AG08396 (cell line): ENCODE measurements around the gene NIN.

ENCODE experiments used
- DNase-seq: peaks from one replicate; pipeline ENCODE4 v3.0.0; 2012; ENCODE audit warnings: low spot score, mixed read lengths

The NIN gene, protein sequence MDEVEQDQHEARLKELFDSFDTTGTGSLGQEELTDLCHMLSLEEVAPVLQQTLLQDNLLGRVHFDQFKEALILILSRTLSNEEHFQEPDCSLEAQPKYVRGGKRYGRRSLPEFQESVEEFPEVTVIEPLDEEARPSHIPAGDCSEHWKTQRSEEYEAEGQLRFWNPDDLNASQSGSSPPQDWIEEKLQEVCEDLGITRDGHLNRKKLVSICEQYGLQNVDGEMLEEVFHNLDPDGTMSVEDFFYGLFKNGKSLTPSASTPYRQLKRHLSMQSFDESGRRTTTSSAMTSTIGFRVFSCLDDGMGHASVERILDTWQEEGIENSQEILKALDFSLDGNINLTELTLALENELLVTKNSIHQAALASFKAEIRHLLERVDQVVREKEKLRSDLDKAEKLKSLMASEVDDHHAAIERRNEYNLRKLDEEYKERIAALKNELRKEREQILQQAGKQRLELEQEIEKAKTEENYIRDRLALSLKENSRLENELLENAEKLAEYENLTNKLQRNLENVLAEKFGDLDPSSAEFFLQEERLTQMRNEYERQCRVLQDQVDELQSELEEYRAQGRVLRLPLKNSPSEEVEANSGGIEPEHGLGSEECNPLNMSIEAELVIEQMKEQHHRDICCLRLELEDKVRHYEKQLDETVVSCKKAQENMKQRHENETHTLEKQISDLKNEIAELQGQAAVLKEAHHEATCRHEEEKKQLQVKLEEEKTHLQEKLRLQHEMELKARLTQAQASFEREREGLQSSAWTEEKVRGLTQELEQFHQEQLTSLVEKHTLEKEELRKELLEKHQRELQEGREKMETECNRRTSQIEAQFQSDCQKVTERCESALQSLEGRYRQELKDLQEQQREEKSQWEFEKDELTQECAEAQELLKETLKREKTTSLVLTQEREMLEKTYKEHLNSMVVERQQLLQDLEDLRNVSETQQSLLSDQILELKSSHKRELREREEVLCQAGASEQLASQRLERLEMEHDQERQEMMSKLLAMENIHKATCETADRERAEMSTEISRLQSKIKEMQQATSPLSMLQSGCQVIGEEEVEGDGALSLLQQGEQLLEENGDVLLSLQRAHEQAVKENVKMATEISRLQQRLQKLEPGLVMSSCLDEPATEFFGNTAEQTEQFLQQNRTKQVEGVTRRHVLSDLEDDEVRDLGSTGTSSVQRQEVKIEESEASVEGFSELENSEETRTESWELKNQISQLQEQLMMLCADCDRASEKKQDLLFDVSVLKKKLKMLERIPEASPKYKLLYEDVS (N-terminal part only)

DNA sequence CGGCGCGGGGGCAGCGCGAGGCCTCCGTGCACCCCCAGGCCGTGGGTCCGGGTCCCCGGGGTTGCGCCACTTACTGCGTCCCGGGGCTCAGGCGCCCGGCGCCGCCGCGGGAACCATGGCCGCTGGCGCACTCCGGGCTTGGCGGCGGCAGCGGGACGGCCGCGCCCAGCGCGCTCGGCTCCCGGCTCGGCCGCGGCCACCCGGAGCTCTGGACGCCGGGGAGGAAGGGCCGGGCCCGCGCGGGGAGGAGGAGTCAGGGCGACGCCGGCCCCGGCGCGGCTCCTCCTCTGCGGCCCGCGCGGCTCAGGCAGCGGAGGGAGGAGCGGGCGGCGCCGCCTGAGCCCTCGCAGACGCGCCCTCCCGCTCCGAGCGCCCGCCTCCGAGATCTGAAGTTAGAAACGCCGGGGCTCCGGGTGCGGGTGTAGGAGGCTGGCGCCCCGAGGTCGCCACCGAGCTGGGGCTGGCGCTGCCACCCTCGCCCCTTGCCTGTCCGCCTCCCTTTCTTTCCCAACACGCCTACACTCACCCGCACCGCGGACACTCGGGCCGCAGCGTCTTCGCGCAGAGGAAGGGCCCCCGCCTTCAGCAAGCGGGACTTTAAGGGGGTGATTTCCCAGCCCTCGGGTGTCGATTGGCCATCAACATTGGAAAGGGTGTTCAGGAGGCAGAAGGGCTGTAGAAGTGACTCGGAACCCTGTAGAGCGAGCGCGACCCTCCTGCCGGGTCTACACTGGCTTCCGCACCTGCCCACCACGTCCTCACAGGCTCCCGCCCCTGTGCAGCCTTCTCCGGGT, at the start of gene NIN:
TSS of gene NIN (minus strand) at position 231 of the 794 bp plus-strand sequence. CDS start 9,106 bp downstream, outside the sequence.
- peak; percentile 93 for DNase-seq

DNA sequence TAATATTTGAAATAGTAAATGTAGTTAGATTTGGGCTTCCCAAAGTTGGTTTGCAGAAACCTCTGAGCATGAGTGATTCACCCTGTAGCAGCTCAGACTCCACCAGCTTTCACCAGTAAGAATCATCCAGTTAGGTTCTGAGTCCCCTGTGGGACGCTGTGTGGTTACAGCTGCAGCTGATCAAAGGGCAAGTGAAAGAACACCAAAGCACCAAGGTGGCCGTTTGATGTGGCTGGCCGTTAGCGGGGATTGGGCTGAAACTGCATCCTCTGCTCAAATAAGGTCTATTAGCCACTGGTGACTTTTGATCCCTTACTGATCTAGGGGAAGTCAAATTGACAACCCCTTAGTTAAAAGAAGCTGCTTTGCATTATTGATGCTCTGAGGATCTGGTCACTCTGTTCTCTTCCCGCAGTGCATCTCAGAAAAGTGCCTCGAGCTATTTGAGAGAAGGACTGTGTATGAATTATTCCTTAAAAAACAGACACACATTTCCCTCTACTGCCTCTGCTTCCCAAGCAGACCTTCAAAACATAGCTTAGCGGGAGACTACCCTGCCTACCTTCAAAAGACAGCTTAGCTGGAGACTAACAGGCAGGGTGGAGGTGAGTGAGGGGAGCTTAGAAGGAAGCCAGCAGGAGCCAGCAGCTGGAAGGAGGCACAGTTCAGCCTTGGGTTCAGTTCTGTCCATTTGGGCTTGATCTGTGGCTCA, 44.6 kb upstream of the NIN start:
- peak; percentile 42 for DNase-seq

DNA sequence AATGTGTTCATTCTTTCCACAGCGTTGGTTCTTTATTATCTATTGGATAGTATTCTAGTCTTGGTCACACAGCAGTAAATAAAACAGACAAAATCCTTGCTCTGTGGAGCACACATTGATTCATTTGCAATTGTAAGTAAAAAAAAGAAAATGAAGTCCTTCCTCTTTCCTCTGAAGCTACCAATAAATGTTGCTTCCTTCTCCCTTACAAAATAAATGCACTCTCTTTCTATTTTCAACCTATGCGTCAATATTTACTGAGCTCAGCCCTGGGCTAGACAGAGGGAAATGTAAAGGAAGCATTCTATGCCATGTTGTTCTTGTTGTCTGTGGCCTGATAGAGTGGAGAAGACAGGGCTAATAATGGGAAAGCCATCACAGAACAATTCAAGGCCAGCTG, 43.8 kb upstream of the NIN start:
- no peak for DNase-seq

DNA sequence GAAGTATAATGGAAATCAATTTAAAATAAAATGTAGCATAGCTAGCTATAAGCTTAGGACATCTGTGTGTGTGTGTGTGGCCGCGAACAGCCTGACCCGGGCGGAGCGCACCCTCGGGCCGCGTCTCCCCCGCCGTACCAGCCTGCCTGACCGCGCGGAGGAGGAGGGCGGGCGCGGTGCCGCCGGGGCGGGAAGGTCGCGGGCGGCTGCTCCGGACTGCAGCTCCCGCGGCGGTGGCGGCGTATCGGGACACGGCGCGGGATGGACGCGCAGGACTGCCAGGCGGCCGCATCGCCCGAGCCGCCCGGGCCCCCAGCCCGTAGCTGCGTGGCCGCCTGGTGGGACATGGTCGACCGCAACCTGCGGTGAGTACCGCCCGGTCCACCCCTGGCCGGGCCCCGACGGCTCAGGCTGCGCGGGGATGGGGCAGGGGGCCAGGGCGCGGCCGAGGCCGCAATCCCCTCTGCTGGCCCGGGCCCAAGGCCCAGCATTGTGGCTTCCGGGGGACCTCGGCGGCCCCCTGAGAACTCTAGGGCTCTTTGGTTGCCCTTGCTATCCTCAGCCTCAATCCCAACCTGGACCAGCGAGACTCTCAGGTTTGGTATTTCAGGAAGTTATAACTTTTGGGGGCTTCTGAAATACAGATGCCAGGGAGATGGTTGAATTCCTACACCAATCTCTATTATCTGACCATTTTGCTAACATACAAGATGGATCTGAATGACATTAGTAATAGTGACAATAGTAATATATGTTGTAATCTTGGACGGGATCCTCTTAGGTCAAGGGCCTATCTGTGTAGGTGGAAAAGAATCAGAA, 41.2 kb upstream of the NIN start, which contains the start of gene ABHD12B:
TSS of gene ABHD12B (plus strand) at position 140 of the 819 bp plus-strand sequence. CDS start at position 262, 122 bp downstream.
- DNase-seq, result peak; percentile 36

DNA sequence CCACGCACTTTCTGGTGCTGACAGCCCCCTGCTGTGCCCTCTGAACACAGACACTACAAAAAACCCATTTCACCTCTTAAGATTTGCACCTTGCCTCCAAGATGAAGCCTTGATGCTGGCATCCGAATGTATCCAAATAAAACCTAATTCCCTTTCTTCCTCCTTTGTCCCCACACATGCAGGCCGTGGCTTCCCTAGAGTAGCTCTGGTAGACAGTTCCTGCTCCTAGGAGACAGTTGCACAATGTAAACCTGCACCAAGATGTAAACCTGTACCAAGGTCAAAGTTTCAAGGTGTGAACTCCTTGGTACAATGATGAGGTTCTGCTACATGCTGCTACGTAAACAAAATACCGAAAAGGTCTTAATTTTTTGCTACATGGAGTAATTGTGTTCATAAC, 40.3 kb upstream of the NIN start:
- DNase-seq, result no peak

DNA sequence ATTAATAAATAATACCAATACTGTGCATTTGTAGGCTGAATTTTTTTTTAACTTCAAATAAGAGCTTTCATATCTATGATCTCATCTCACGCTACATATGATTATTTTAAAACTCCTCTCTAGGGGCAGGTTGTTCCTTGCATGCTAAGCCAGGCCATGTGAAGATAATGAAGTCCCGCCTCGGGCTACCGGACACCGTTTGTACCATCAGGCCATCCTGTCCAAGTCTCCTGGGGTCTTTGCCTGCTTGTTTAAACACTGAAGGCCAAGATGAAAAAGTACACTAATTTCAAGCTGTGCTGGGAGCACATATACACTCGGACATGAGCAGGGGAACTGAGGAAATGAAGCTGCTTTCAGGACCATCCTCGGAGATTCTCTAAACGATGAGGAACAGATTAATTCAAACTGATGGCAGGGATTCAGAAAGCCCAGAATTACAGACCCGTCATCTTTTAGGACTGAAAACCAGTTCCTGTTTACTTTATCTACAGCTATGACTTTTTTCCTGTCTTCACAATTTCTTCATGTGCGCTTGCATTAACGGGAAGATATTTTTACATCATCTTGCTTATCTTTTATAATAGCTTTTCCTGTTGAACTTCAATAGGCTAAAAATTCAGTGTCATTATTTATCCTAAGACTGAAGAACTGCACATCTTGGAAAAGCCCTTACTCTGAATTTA, 34.6 kb upstream of the NIN start:
- DNase-seq, result peak; percentile 48

DNA sequence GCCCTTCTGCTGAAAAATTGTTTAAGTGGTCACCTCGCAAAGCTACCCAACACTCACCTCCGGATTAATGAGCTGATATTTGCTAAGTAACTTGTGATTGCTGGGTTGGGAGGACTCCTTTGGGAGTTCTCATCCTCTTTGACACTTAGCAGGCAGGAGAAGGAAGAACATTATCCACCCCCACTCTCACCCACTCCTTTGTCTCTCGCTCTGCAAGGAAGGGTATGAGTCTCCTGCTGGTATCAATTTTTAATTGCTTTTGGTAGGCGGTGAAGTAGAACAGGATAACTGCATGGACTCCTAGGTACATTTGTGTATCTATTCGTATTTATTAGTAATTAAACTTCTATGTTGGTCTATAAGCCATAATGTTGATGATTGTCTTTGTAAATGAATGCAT, 34.0 kb upstream of the NIN start:
- DNase-seq, result no peak

DNA sequence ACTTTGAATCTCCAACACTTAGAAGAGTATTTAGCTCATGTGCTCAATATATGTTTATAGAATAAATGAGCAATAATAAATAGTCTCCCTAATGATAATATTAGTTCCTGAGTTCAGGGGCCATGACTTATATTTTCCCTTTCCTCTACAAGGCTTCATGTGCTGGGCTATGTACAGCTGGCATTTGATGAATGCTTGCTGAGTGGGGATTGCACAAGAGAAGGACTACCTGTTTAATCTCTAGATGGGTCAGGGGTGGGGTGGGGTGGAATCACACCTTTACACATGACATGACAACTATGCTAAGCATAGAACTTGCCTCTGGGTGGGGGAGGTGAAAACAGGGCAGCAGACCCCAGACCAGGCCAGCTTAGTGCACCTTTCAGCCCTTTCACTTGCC, 33.3 kb upstream of the NIN start:
- DNase-seq, result no peak

DNA sequence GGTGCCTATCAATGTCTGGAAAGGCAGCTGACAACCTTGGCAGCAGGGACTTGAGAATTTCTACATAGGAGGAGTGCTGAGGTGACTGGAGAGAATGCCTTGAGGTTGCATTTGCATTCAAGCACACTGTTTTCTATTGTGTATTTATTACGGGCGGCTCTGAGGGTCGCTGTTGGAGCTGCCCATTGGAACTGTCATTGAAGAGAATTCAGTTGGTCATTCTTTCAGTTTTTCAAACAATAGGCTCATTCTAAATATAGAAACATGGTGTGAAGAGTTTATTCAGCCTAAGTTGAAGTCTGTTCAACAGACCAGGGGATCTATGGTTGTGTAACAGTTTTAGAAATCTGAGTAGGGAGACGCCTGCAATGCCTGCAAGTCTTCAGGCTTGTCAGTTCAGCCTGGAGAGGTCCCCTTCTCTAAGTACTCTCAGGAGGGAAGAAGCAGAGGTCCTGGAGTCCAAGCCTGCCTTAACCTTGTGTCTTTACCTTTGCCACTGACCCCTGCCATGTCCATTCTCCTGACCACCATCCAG, 31.1 kb upstream of the NIN start:
- DNase-seq, result no peak

DNA sequence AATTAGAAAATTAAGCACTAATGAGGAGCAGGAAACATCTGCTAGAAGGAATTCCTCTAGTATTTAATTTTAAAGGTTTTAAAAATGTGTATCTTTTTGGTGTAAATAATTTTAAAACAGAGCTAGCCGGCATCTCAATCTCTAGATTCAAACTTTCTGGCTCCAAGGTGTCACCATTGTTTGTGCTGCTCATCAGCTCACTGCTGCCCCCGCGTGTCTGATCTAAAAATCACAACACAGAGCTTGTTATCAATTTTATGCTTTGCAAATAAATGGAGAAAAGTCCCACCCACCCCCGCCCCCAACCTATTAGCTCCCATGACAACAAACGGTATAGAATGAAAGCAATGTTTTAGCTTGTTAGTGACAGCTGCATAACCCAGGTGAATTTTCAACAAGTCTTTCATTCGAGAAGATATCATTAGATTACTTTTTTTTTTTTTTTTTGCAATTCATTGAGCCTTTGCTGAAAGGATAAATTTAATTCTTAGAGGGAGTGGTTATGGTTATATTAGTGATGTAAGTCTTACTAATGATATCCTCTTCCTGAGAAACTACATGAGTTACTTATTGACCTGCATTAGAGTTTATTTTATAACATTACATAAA, 29.6 kb upstream of the NIN start:
- DNase-seq, result peak; percentile 79

DNA sequence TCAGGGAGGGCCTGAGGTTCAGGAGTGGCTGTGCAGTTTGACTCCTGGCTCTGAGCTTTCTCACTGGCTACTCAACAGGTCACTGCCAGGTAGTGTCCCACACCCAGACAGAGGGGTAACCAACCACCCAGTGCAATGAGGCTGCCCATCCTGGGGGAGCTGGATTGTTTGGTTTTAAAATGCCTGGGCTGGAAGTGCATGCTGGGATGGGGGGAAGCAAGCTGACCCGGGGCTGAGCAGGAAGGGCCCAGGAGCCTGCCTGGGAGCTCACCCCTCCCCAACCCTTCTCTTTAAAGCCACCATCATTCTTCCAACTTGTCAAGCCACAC, 28.3 kb upstream of the NIN start:
- peak; percentile 14 for DNase-seq

DNA sequence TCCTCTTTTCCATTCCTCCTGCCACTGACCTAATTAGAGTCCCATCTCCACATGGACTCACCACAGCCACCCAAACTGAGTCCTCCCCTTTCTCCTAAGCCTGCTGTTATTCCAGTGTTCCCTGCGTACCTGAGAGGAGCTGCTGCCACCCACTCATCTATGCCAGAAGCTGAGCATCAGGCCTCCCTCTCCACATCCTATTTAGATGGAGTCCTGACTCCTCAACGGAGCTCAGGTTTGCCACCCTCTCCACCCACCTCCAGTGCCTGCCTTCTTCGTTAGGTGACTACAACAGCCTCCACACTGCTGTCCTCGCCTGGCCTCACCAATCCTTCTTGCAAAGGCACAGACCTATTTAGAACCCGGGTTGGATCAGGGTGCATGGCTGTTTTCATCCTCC, 25.7 kb upstream of the NIN start:
- no peak for DNase-seq

DNA sequence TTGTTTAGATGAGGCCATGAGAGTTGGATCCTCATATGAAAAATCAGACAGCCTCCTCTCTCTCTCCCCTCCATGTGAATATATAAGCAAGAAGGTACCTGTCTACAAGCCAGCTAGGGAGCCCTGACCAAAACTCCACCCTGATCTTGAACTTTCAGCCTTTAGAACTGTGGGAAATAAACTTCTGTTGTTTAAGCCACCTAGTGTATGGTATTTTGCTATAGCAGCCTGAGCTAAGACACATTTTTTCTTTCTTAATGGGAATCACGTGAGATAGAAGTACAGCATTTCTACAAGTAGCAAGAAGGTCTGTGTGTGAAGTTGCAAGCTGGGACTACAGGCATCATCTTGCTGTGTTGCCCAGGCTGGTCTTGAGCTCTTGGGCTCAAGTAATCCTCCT, 24.6 kb upstream of the NIN start:
- no peak for DNase-seq

DNA sequence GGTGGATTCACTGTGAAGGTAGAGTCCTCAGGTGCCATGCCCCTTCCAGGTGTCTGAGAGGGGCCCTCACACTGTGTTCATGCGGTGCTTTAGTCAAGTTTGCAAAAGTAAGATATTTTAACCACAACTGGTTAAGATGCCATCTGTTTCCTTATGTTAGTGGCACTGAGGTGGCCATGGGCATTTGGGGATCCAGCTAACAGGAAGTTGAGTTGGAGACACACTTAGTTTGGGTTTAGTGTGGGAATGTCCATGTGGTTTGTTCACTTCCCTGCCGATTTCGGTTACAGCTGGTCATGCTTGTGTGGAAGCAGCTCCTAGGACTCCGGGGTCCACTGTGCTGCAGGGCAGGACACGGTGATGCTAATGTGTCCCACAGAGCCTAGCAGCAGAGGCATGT, 23.6 kb upstream of the NIN start:
- DNase-seq, result no peak

DNA sequence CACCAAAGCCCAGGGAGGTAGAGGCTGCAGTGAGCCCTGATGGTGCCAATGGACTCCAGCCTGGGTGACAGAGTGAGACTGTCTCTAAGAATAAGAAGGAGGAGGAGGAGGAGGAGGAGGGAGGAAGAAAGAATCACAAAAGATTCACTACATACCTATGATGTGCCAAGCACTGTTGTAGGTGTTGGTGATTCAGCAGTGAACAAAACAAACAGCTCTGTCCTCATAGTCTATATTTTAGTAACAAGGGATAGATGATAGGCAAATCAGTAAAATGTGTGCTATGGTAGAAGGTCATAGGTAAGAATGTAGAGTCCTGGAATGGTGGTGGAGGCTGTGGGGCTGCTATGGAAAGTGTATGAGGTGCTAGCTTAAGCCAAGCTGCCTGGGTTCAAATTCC, 22.9 kb upstream of the NIN start:
- no peak for DNase-seq

DNA sequence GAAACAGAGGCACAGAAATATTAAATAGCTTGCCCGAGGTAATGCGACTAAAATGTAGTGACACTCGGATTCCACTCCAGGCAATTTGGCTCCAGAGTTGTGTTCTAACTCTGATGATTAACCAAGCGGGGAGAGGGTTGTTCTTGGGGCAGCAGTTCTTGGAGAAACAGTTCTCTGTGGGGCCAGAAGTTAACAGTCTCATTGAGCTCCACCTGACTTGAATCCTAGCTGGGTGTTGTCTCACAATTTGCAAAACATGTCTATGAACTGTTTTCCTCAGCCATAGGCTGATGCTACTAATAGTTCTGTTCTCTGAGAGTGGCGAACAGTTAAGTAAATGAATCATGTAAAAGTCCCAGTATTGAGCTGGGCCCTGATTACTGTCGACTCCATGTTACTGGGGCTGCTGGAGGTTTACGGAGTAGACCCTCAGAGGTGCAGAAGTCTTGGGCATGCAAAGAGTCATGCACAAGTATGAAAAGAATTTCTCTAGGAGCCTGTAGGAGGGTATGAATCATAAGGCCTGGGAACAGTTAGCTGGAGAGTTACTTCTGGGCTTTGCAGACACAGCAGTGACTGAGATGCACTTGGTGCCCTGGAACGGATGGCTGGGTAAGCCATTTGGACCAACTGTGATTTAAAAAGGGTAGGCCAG, 15.4 kb upstream of the NIN start:
- peak; percentile 78 for DNase-seq

DNA sequence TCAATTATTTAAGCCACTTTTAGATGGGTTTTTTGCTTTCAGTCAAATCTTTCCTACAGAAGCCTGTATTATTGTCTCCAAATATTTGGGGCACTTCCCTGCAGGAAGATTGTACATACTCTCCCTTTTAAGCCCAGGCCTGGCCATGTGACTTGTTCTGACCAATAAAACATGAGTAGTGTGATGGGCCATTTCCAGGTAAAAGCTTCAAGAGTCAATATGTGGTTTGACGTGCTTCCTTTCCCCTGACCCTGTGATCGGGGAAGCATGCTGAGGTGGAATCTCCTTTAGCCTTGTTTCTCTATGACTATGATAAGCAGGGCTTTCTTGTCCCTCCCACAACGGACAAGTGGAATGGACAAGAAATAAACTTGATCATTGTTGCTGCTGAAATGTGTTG, 14.2 kb upstream of the NIN start:
- no peak for DNase-seq

DNA sequence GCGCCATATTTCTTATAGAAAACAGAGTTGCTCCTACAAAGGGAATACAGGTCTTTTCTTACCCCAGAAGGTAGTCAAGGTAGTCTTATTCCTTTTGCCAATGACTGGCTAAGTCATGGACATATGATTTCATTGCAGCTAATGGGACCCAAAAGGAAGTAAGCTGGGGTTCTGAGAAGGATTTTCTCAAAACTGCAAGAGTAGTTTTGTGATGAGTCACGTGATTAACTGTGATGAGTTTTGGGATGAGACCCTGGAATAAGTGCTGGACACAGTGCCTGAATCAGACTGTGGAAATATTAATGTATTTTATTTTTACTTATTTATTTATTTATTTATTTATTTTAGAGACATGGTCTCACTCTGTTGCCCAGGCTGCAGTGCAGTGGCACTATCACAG, 13.4 kb upstream of the NIN start:
- DNase-seq, result no peak
